ENCODE measurements around the gene ESPNL. TPM values are rescaled to one million over a fixed set of nuclear protein-coding genes. Genes with fewer than 3 reads are reported as not detected.

Gene ESPNL
- total RNA-seq, 2 donors from 2014 or later: 0.15 to 0.86 TPM

DNA sequence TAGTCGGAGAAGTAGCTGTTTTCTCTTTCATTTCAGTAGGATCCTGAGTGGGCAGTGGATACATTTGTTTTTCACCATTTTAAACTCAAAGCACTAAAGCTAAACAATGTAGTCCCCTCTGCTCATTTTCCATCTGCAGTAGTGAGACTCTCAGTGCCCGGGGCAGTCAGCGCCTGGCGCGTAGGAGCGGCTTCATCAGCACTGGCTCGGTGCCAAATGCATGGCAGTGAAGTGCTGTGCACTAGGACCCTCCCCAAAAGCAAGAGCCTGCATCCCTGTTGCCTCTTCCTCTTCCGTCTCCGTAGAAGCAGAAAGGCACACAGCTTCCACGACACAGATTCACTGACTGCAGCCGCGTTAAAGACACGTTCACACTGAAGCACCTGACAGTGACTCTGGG is 19.0 kb upstream of the ESPNL start:
- Histone ChIP-seq H3K9ac (ENCODE audit: extremely low read depth, low read length, poor library complexity, severe bottlenecking) (no peak overlapping the region), H3K9me3 (ENCODE audit: control insufficient read depth, low read length) (no peaks in the 10 kb centered on the region), H3K4me3 (ENCODE audit: low read length) (no peak overlapping the region), H3K36me3 (ENCODE audit: control insufficient read depth, insufficient read depth, low read length) (peaks cover 32% of the 10 kb centered on the region), H3K27me3 (ENCODE audit: control insufficient read depth, insufficient read depth, low read length, poor library complexity, severe bottlenecking) (no peaks in the 10 kb centered on the region), H3K27ac (ENCODE audit: low read depth, low read length) (no peak overlapping the region), H3K4me1 (ENCODE audit: control insufficient read depth, insufficient read depth, low read length) (no peaks in the 10 kb centered on the region)
- WGBS, 2 experiments (ENCODE audit: insufficient coverage in 1 of 2, insufficient read length in 1 of 2): 96 to 99% methylated on average over 12 to 13 of the region's 13 CpGs
- TF ChIP-seq CTCF (conservative IDR thresholded peaks at IDR 0.05): no peak
- no peak for DNase-seq
- no peaks in the 10 kb centered on the region for H3K4me1 Mint-ChIP-seq
- no peak overlapping the region for H3K4me3 Mint-ChIP-seq
- H3K27ac Mint-ChIP-seq: no peak overlapping the region
- peaks cover 5% of the 10 kb centered on the region for H3K9me3 Mint-ChIP-seq
- H3K27me3 Mint-ChIP-seq (ENCODE audit: insufficient read depth): no peaks in the 10 kb centered on the region
- peaks cover 81% of the 10 kb centered on the region for H3K36me3 Mint-ChIP-seq (ENCODE audit: low read depth)

DNA sequence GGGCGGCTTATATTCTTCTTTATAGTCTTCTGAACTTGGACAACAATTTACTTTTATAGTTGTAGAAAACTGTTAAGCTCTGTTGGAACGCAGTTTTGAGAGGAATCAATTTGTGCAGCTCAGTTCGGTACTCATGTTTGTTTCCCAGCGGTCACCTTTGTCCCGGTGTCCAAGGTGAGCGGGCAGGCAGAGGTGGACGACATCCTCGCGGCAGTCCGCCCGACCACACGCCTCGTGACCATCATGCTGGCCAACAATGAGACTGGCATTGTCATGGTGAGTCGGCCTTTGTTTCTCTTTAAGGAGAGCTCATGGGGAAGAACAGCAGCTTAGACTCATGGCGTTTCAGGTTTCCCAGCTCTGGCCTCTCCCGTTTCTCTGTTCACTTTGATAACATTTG is 18.6 kb upstream of the ESPNL start:
- H3K27ac Mint-ChIP-seq: peak overlapping the region; percentile 2
- Histone ChIP-seq H3K36me3 (ENCODE audit: control insufficient read depth, insufficient read depth, low read length) (peaks cover 35% of the 10 kb centered on the region), H3K4me1 (ENCODE audit: control insufficient read depth, insufficient read depth, low read length) (no peaks in the 10 kb centered on the region), H3K4me3 (ENCODE audit: low read length) (no peak overlapping the region), H3K9me3 (ENCODE audit: control insufficient read depth, low read length) (no peaks in the 10 kb centered on the region), H3K27me3 (ENCODE audit: control insufficient read depth, insufficient read depth, low read length, poor library complexity, severe bottlenecking) (no peaks in the 10 kb centered on the region), H3K9ac (ENCODE audit: extremely low read depth, low read length, poor library complexity, severe bottlenecking) (no peak overlapping the region), H3K27ac (ENCODE audit: low read depth, low read length) (no peak overlapping the region)
- no peak for DNase-seq
- peaks cover 81% of the 10 kb centered on the region for H3K36me3 Mint-ChIP-seq (ENCODE audit: low read depth)
- no peak overlapping the region for H3K4me3 Mint-ChIP-seq
- H3K27me3 Mint-ChIP-seq (ENCODE audit: insufficient read depth): no peaks in the 10 kb centered on the region
- 95 to 97% methylated on average over 12 to 16 of the region's 16 CpGs for WGBS, 2 experiments (ENCODE audit: insufficient coverage in 1 of 2, insufficient read length in 1 of 2)
- TF ChIP-seq CTCF (conservative IDR thresholded peaks at IDR 0.05): no peak
- peaks cover 5% of the 10 kb centered on the region for H3K9me3 Mint-ChIP-seq
- no peaks in the 10 kb centered on the region for H3K4me1 Mint-ChIP-seq

GRCh38 chr2:238082151-238082550 is 18.0 kb upstream of the ESPNL start:
- H3K27me3 Mint-ChIP-seq (ENCODE audit: insufficient read depth): no peaks in the 10 kb centered on the region
- no peak overlapping the region for H3K4me3 ChIP-seq (ENCODE audit: low read length)
- no peaks in the 10 kb centered on the region for H3K4me1 Mint-ChIP-seq
- H3K27ac ChIP-seq (ENCODE audit: low read depth, low read length): no peak overlapping the region
- peaks cover 81% of the 10 kb centered on the region for H3K36me3 Mint-ChIP-seq (ENCODE audit: low read depth)
- no peak overlapping the region for H3K9ac ChIP-seq (ENCODE audit: extremely low read depth, low read length, poor library complexity, severe bottlenecking)
- no peaks in the 10 kb centered on the region for H3K4me1 ChIP-seq (ENCODE audit: control insufficient read depth, insufficient read depth, low read length)
- WGBS, 2 experiments (ENCODE audit: insufficient coverage in 1 of 2, insufficient read length in 1 of 2): 93 to 97% methylated on average over 16 to 17 of the region's 17 CpGs
- H3K9me3 ChIP-seq (ENCODE audit: control insufficient read depth, low read length): no peaks in the 10 kb centered on the region
- no peaks in the 10 kb centered on the region for H3K27me3 ChIP-seq (ENCODE audit: control insufficient read depth, insufficient read depth, low read length, poor library complexity, severe bottlenecking)
- no peak overlapping the region for H3K4me3 Mint-ChIP-seq
- H3K27ac Mint-ChIP-seq: no peak overlapping the region
- H3K9me3 Mint-ChIP-seq: peaks cover 5% of the 10 kb centered on the region
- DNase-seq: no peak
- peaks cover 31% of the 10 kb centered on the region for H3K36me3 ChIP-seq (ENCODE audit: control insufficient read depth, insufficient read depth, low read length)
- no peak for TF ChIP-seq CTCF (conservative IDR thresholded peaks at IDR 0.05)

Data from endodermal cell (in vitro differentiated cells).